OCI-M2 (cell line): Measurements from ENCODE around the gene TAAR8.
"Not testable (repeated sequence)": the region's sequence is repeated elsewhere in the genome, so short reads cannot be mapped to it uniquely, and the experiment has no call there.

Experiments used
- DNase-seq: peaks from one replicate; lab custom pipeline; 2025; ENCODE audit not compliant: unreplicated experiment; lab: John Stamatoyannopoulos, UW

The TAAR8 gene

DNA sequence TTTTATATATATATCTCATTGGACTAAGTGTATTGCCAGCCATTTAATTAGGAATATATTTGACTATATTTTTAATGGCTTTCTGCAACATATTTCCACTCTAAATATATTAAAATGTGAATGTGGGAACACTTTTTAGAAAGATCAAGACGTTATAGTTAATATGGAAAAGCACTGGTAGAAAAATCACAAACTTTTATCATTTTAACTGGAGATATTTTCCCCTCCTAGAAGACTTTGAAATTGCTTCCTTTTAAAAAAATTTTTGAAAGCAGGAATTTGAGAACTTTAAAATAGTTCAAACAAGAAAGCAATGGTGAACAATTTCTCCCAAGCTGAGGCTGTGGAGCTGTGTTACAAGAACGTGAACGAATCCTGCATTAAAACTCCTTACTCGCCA lies 14.5 kb upstream of the TAAR8 start, which contains the start of gene TAAR9:
Gene TAAR9 (plus strand): TSS at position 301 of the 400 bp plus-strand sequence. CDS start 13 bp downstream, at position 314.
- DNase-seq, result no peak

DNA sequence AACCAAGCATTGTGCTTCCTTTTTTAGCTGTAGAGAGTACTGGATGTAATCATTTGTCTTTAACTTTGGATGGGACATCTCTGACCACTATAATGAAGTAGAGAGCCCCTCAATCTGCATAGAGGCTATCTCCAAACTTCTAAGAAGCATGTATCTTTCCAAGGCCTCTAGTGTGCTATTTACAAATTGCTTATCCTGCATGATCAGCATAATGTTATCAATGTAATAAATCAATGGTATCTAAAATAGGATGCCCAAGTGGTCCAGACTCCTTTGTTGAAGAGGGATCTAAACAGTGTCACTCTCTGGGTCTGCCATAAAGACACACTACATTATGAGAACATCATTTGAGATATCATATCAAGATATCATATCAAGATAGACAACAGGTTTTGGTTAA lies 7.6 kb upstream of the TAAR8 start:
- DNase-seq, result no peak

DNA sequence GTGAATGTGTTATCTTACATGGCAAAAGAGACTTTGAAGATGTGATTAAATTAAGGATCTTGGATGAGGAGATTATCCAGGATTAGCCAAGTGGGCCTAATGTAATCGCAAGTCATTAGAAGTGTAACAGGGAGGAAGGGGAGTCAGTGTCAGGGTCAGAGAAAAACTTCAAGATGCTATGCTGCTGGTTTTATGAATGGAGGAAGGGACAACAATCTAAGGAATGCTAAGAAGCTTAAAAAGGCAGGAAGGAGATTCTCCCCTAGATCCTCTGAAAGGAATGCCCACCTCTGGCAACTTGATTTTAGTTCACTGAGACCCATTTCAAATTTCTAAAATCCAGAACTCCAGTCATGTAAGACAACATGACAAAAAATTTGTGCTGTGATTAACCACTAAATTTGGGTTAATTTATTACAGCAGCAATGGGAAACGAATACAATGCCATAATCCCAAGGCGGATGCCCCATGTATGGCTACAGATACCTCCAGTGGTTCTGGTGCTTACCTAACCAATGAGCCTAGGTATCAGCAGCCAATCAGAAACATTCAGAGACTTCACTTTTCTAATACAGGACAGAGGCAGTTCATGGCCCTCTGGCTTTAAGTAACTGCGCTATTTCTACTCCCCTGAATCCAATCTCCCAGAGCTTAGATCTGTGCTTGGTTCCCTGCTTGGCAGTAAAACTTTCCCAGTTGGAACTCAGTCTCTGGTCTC lies 3.6 kb upstream of the TAAR8 start:
- DNase-seq, result no peak

DNA sequence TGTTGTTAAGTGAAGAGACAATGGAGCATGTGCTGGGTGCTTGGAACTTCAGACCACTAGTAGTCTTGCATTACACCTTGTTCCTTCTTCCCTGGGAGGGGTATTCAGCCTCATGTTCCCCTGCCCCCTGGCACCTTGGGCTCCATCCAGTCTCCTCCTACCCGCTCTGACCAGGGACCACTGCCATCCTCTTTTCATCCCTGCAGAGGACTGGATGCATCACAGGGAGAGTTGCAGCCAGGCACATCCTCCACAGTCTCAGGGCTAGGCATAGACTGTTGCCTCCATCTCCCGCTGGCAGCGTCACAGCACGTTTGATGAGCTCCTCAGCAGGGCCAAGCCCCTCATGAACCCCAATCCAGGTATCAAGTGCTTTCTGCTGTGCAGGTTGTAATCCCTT lies 1.3 kb upstream of the TAAR8 start:
- DNase-seq, result no peak

DNA sequence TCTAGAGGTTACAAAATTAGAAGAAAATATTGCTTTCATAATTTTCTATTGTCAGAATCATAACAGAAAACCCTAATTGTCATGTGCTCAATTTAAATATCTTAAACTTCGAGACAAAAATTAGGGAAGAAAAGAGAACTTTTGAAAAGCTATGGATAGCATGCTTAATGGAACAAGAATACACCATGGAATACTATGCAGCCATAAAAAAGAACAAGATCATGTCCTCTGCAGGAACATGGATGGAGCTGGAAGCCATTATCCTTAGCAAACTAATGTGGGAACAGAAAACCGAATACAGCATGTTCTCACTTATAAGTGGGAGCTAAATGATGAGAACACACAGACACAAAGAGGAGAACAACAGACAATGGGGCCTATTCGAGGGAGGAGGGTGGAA lies 7.6 kb downstream of the TAAR8 start:
- DNase-seq, result not testable (repeated sequence)

DNA sequence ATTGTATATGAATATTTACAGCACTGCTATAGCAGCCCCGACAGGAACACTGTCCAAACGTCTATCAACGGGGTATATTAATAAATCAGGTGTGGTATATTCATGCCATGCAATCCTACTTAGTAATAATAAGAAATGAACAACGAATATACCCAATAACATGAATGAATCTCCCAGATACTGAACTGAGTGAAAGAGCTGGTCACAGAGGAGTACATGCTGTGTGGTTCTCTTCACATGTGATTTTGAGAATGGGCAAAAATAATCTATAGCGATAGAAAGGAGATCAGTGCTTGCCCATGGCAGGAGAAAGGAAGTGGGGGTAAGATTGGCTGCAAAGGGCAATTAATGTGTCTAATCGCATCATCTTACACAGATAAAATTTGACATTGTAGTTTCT lies 13.9 kb downstream of the TAAR8 start:
- no peak for DNase-seq

DNA sequence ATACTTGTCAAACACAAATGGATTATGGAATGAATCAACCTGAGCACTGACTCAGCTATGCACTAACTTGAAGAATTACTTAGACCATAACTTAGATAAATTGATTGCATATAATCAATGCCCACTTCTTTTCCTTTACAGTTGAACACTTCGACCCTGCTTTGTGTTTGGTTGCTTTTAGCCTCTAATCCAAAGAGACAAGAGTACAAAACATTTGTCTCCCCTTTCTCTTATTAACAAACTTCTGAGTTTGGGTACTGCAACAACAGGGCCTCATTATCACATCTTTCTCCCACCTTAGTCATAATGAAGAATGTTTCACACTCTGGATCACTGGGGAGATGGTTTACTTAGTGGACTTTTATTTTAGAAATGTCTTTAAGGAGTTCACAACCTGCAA lies 15.1 kb downstream of the TAAR8 start:
- no peak for DNase-seq

DNA sequence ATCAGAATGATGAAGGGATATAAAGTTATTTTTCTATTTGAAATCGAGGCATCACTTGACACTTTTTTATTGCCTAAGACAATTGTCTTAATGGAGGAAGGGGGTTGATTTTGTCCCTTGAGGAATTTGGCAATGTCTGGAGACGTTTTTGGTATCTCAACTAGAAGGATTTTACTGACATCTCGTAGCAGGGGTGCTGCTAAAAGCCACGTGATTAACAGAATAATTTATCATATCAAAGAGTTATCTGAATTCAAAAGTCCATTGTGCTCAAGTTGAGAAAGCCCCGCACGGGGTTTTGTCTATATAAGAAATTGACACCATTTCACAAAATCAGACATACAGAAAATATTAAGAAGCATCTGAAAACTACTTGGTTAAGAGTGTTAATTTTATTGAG lies 16.1 kb downstream of the TAAR8 start:
- DNase-seq, result no peak

DNA sequence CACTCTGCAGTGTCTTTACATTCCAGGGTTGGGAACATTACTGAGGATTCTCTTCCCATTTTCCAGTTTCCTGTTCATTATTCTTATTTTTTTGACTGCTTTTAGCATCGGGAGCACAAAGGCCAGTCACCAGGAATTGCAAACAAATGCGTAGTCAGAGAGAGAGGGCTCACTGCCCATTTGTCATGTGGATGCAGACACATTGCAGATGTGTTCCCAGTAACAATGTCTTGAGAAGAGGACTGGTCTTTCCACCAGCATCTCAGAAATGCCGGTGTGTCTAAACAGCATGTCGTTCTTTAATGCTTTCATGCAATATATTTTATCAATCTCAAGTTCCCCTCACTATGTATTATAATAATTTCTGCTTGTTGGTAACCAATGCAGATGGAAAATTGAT lies 16.7 kb downstream of the TAAR8 start:
- no peak for DNase-seq

DNA sequence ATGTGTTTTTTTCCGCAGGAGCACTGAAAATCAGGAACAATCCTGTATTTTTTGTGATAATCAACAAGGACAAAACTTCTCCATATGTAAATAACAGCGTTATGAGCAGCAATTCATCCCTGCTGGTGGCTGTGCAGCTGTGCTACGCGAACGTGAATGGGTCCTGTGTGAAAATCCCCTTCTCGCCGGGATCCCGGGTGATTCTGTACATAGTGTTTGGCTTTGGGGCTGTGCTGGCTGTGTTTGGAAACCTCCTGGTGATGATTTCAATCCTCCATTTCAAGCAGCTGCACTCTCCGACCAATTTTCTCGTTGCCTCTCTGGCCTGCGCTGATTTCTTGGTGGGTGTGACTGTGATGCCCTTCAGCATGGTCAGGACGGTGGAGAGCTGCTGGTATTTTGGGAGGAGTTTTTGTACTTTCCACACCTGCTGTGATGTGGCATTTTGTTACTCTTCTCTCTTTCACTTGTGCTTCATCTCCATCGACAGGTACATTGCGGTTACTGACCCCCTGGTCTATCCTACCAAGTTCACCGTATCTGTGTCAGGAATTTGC lies 17.8 kb downstream of the TAAR8 start, which contains the start of gene TAAR6:
Gene TAAR6 (plus strand): TSS at position 102 of the 557 bp plus-strand sequence. CDS start 0 bp downstream, at position 102.
- DNase-seq, result no peak

DNA sequence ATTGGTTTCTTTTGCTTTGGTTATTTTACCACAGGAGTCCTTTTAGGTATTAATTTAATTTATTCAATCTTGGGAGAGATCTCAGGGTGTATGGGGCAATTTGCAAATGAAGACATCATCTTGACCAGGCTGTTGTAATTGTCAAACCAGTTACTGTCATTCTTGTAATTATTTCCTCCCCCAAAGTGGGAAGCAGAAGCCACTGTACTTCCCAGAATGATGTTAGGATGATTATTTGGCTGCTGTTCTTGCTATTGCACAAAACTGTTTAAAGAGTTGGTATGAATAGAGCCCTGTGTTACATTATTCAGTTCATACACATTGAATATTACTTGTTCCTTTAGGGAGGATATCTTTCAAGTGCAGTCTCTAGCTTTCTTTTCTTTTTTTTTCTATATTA lies 19.3 kb downstream of the TAAR8 start:
- no peak for DNase-seq

DNA sequence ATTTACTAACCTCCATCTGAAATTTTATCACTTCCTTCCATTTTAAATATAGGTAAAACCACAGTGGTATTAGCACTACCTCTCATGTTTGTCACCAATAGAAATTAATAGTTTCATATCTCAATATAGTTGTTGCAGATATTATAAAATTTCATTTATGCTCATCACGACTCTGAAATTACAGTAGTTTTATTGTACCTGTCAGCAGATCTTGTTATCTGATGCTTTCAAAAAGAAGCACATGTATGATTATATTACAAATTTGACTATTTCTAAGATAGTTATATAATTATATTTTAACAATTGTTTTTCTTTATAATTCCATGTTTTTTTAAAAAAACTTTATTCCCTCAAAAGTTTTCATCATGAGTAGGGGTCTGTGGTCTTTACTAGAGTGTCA lies 32.2 kb downstream of the TAAR8 start:
- DNase-seq, result no peak

DNA sequence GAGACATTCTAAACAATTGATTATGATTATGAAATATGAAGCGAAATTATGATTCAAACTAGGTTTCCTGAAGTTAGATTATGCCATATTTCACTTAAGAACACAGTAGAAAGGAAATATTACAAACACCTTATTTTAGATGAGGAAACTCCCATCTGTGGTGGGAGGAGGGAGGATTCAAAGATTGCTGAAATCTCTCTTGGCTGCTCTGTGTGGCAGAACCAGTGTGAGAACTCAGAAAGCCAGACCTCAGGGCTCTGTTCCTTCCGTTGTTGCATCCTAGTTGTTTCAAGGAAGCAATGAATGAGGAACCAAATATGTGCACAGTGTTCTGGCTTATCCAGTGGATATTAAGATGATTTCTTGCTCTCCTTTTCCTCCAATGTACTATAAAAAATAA lies 35.0 kb downstream of the TAAR8 start:
- no peak for DNase-seq

DNA sequence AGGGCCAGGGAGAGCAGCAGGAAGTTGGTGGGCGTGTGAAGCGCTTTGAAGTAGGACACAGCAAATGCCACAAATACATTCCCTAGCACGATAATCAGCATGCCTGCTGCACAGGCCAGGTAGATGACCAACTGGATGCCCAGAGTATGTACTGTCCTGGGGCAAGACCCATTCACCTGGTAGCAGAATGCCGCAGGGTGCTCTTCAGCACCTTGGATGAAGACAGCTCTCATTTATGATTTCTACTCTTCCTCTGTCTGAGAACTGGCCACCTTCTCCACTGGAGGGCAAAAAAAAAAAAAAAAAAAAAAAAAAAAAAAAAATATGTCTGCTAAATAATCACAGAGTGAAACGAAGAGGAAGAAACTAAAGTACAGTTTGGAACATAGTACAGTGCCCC lies 37.0 kb downstream of the TAAR8 start, which contains the start of gene TAAR5:
Gene TAAR5 (minus strand): TSS at position 288 of the 400 bp plus-strand sequence. CDS start 55 bp downstream, at position 233.
- no peak for DNase-seq

DNA sequence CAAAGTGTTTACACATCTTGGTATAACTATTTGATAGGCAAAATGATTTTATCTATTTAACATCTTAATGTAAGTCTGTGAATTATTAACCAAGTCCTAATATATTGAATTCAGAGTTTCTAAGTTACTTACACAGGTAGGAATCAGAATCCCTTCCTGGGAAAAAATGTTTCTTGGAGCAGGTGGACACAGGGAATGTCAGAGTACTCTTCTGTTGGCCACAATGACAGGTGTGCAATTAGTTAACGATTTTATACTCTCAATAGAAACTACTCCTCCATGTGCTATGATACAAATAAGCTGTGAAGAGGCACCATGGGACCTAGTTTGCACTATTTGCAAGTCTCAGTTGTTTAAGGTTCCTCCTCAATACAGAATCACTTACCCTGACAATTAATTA lies 37.9 kb downstream of the TAAR8 start:
- DNase-seq, result no peak

DNA sequence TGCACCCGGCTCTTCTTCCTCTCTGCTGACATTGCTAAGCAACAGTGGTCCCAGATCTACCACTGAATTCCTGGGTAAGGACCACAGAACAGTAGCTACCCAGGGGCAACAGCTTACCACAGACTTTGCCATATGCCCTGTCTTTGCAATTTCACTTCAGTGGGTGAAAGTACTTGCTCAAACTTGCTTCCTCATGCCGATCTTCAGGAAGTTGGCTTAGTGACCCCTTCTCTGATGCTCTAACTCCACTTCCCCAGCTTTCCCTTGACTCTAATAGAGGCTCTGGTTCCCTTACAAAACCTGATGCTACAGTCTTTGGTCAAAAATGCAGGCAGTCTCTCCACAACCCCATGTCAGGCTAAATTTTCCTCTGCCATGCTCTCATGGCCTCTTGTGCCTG lies 40.4 kb downstream of the TAAR8 start:
- DNase-seq, result no peak

DNA sequence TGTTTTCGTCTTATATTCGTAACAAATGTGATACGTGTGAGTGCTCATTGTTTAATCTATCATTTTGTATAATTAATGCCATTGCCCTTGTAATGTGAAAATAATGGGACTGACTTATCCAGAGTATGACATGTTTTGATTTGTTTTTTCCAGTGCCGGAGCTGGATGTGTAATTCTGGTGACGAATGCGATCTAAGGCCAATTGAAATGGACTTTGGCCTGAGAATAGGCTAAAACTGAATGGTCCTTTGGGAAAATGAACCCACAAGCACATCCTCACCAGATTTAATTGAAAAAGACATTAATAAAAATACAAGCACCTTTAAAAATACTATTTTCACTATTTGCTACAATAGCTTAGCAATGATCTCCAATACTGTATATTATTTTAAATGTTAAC lies 43.7 kb downstream of the TAAR8 start:
- no peak for DNase-seq

DNA sequence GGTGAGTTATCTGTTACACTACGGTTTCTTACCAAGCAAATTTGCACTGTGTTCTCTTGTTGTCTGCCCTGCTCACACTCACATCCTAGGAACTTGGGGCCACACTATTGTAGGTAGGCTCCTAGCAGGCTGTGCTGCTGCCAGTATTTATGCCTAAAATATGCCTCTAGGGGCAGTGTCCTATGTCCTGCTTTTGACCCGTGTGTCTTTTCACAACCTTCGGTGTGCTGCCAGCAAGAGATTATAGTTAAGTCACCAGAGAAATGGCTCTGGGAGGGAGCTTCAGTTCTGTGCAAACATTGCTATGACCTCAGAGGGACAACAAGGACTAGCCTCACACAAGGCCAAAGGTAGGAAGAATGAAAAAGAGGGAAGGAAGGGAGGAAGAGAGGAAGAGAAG lies 46.0 kb downstream of the TAAR8 start:
- no peak for DNase-seq

DNA sequence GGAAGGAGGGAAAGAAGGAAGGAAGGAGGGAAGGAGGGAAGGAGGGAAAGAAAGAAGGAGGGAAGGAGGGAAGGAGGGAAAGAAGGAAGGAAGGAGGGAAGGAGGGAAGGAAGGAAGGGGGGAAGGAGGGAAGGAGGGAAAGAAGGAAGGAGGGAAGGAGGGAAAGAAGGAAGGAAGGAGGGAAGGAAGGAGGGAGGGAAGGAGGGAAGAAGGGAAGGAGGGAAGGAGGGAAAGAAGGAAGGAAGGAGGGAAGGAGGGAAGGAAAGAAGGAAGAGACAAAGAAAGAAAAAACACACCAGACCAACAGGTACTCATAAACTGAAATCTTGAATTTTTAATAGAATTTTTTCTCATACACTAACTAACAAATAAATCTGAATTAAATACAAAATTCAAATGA lies 48.4 kb downstream of the TAAR8 start:
- DNase-seq, result not testable (repeated sequence)
